ENCODE results near the gene AKNAD1.
"Not testable (repeated sequence)": the region's sequence is repeated elsewhere in the genome, so short reads cannot be mapped to it uniquely, and the experiment has no call there.

The AKNAD1 gene

DNA sequence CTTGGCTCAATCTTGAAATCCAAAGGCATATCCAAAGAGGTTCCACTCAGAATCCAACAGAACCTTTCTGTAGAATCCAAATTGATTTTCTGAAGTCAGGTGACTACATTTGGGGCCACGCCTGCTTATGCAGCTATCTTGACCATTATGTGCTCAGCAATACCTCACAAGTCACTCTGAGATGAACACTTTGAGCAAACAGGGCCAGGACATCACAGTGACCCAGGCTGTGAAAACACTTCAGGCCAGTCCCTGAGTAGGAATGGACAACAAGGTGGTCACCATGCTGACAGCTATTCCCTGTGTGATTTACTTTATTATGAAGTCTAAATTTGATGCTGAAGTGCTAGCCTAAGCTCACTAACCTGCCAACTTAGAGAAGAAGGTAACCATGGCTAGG is at the start of gene AKNAD1:
TSS of gene AKNAD1 (minus strand) at position 101 of the 400 bp plus-strand sequence. CDS start 4,430 bp downstream, outside the sequence.
- no peak for DNase-seq

- no peak for DNase-seq
These were observed 44.2 kb upstream of the AKNAD1 start for GRCh38 chr1:108901106-108901505.

- peak; percentile 68 for DNase-seq
These were observed 41.2 kb upstream of the AKNAD1 start for GRCh38 chr1:108897865-108898720.

DNA sequence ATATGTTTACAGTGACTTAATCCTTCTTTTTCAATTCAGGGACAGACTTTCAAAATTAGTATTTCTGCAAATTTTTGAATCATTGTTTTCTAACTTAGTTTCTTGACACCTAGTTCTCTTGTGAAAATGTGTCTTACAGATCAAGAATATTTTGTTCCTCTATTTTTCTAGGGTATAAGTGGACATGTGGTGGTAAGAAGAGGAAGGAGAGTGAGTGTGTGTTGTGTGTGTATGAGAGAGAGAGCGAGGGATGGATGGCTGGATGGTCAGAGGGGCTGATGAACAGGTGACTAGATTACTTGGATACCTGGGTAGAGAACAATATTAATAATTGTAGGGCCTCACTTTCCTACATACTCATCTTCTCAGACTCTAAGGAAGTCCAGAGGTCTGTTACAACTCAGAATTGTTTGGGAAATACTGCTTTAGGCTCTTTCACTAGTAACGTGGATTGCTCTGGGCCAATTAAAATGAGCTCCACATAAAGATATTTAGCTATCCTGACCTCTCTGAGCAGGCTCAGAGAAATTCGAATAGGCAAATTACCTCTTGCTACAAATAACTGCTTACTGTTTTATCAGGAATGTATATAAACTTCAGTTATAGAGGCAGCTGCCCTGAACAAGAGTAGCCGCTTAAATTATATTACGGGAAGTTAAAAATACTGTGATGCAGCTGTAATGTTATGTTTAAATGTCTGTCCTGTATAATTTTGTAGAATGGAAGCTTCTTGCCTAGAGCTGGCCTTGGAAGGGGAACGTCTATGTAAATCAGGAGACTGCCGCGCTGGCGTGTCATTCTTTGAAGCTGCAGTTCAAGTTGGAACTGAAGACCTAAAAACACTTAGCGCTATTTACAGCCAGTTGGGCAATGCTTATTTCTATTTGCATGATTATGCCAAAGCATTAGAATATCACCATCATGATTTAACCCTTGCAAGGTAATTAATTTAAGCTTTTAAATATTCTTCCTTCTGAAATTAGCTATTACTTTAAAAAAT is 39.6 kb upstream of the AKNAD1 start:
- no peak for DNase-seq

DNA sequence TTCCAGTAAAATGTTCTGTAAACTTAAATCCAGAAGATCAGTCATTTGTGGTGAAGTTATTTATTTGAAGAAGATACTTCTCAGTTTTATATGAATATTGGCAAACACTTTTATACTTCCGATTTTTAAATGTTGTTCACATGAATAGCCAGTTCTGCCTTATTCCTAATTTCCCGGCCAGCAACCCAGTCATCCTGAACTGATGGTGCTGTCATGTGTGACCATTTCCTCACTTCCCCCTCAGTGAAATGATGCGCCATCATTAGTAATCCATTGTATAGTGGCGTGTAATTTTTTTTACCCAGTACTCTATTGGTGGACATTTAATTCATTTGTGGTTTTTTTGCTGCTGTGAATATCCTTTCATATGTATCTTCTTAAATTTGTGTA is 36.2 kb upstream of the AKNAD1 start:
- DNase-seq = no peak

DNA sequence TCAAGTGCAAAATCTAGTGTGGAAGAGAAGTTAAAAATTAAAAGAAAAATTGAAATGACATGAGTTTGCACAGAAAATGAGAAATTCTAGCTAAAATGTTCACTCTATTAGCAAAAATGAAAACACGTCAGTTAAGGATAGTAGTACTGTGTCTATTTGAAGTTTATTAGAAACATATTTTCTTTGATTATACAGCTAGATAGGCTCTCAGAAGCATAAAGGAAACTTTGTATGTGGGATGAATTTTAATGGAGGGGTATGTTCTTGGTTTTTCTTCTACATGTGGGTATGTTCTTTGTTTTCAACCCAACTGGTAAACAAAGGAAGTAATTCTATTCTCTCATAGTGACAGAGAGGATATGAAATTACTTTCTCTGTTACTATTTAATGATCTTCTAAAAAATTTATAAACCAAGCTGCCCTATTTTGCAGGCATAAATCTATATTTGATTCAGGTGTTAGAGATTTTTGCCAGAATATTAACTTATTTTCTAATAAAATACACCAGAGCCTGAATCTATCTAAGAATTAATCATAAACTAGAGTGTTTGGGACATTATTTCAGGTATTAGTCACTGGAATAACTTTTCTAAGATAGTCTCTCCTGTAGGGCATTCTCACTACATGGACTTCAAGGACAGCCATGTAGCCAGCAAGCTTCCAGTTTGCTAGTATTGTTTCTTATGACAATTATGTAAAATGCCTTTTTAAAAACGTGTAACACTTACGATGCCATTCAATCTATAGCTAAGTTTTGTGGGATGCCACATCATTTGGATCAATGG is 35.7 kb upstream of the AKNAD1 start:
- no peak for DNase-seq

GRCh38 chr1:108889706-108890384 is 33.0 kb upstream of the AKNAD1 start:
- no peak for DNase-seq

DNA sequence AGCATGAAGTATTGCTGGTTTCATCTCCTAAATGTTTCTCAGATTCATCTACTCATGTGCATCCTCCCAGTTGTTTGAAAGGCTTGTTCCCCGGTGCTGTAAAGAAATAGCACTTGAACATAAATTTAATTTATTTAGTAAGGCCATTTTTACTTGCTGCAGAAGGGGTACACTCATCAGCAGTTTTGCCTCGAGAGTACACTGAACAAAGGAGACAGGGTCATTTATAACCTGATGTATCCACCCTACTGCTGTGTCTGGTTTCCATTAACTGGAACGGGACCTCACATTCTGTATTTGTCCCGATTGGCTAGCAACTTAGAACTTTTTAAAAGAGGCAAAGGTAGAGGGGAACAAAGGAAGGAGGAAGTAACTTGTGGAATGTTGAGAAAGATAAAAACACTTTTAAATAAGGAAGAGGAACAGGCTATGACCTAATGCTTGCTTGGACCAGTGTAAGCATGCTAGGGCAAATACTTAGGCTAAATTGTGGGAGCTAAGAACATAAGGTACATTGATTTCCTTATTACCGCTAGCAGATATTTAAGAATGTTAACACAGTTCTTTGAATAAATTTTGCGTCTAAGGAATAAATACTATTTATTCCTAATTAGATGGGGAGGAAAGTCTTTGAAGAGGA is 32.2 kb upstream of the AKNAD1 start:
- DNase-seq = not testable (repeated sequence)

DNA sequence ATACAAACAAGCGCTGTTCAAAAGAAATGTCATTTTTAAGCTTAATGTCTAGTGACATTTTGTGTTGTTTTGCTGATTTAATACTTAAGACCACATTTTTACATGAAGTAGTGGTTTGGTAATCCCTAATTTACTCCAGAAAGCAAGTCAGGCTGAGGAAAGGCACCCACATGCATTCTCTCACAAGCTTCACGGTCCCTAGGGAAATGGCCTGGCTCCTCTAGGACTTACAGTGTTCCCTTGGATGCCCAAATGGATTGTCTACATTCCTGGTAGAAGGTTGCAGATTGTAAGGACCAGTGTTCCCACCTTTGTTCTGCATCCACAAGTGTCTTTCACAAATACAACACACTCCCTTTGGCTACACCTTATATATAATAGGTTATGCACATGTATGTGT is 29.4 kb upstream of the AKNAD1 start:
- no peak for DNase-seq

DNA sequence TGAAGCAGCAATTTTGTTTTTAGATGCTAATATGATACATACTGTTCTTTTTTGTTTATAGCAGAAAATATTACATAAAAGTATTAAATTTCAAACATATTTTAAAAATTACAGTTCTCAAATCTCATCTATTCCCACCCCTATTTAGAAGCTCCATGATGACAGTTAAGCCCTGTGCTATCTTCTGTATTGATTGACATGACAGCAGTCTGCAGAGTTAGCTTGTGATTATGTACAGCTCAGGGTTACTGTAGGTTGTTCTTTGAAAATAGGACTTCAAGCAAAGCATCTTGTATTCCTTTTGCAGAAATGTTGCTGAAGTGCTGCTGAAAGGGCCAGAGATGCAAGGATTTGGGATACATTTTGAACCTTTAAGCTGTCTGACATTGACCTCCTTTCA is 28.1 kb upstream of the AKNAD1 start:
- DNase-seq = no peak

DNA sequence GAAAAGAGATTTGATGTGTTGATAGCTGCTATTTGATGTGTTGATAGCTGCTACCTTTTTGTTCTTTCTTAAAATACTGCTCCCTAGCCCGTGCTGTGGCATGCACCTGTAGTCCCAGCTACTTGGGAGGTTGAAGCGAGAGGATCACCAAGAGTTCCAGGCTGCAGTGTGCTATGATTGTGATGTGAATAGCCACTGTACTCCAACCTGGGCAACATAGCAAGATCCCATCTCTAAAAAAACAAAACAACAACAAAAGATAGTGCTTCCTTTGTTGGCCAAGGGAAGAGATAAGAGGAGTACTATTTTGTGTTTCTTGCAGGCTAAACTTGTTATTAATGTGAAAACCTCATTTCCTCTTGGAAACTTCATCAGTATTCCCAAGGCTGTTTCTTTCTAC is 25.9 kb upstream of the AKNAD1 start:
- no peak for DNase-seq

- DNase-seq = peak; percentile 20
These were observed 24.5 kb upstream of the AKNAD1 start for GRCh38 chr1:108881369-108881768.

GRCh38 chr1:108880850-108881249 is 24.0 kb upstream of the AKNAD1 start:
- DNase-seq = no peak

GRCh38 chr1:108878678-108879077 is 21.8 kb upstream of the AKNAD1 start:
- DNase-seq = no peak

DNA sequence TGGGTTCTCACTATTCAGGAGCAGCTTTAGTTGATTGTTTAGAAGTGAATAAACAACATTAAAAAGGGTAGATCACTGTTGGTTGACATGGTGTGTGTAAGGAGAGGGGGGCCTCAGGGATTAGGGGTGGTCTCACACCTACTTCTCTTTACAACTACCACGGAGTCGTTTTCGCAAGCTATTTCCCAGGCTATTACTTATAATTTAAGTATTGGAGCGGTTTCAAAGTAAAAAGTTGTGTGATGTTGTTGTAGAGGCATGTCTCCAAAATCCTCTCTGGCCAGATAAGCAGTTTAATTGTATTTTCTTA is 21.2 kb upstream of the AKNAD1 start:
- DNase-seq = no peak

DNA sequence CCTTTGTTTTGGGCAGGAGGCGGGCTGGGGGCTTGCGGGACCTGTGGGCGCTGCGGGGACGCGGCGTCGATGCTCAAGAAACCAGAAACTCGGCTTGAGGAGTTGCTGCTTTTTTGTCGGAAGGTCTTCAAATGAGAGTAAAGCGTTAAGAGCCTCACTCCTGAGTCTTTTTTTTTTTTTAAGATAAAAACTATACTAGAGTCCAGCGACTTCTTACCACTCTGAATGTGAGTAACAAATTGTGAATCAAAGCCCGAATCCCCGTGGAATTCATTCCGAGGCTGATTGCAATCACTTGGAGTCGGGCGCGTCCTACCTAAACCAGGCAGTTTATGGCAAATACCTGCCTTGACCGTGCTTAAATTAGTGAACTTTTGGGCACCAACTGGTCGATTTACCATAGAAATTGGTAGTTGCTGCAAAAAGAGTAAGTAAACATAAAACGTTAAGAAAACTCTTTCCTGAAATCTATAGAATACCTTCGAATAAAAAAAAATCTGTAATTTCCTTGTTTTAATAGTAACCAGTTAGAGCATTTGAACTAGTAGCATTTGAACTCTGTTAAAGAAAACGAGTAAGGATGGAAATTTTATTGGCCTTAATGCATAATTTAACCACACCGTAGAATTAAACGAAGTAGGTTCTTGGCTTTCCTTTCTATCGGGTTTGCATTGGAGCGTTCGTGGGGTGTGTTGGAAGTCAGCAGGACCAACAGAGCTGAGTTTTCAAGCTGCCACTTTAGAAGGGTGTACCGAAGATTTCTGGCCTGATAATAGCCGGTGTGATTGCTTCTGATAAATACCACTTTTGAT is 20.7 kb upstream of the AKNAD1 start:
- peak; percentile 28 for DNase-seq

DNA sequence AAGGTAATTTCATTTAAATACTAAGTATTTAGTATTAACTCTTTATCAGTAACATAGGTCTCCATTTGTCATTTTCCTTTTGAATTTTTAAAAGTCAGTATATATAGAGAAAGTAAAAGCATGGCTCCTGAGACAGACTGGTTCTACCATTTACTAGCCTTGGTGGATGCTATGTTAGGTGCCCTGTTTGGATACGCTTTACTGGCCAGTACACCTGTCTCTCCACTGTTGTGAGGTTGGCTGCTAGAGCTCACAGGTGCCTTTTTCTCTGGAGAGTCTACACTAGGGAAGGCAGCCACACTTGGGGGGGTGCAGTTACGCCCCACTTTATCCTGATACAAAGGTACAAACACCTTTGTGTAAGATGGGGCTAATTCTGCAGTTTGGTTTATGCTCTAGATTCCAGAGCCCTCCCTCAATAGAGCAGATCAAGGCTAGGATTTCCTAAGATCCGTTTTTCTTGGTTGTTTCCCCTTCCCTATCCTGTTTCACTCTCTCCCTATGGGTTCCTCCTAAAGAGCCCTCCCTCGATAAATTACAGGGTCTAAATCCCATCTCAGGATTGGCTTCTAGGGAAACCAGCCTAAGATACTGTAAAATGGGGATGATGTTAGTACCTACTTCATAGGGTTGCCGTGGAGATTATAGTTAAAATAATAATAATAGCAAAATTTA is 14.3 kb upstream of the AKNAD1 start:
- no peak for DNase-seq

- DNase-seq = no peak
These were observed 8.5 kb upstream of the AKNAD1 start for GRCh38 chr1:108865316-108865910.

DNA sequence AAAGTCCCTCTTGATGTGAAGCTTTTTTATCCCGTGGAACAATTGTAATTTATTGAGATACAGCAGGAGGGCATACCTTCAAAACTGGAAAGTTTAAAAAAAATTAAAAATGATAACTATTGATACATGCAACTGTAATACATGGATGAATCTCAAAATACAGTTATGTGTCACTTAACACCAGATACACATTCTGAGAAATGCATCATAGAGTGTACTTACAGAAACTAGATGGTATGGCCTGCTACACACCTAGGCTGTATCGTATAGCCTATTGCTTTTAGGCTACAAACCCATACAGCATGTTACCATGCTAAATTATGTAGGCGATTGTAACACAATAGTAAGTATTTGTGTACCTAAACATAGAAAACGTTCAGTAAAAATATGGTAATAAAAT is 7.1 kb upstream of the AKNAD1 start:
- DNase-seq = no peak
